Measurements from ENCODE around the gene ASTE1. TPM values are rescaled to one million over a fixed set of nuclear protein-coding genes. Genes with fewer than 3 reads are reported as not detected.
"Not testable (repeated sequence)": the region's sequence is repeated elsewhere in the genome, so short reads cannot be mapped to it uniquely, and the experiment has no call there.

The ASTE1 gene
- total RNA-seq, 1 experiment from 2014 or later, result 12.2 TPM

DNA sequence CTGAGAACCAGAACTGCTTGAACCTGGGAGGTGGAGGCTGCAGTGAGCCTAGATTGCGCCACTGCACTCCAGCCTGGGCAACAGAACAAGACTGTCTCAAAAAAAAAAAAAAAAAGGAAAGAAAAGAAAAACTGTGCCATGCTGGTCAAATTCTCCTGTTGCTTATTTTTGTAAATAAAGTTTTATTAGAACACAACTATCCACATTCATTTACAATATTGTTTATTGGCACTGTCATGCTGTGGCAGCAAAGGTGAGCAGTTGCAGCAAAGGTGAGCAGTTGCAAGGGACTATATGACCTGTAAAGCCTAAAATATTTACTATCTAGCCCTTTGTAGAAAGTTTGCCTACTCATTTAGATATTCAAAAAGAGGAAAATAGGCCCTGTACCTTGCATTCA, 18.3 kb downstream of the ASTE1 start:
- DNase-seq (ENCODE audit: low read depth), result no peak

DNA sequence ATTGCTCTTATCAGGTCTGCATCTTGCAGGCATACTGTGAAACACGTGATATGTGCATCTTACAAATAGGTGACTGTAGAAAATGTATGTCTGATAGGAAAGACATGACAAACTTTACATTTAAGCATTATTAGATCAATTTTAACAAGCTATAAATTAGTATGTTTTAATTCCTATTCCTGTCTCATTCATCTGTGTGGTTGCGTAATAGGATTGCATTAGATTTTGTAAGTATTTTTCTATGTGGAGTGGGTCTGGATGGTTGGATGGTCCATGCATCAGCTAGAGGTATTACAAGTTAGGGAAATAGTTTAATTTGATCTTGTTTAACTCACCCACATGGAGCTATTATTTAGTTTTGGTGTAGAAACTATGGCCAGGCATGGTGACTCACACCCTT, 18.8 kb downstream of the ASTE1 start:
- DNase-seq (ENCODE audit: low read depth), result peak; percentile 37

- DNase-seq (ENCODE audit: low read depth), result no peak
Observed at GRCh38 chr3:131007256-131007655, 19.4 kb downstream of the ASTE1 start.

- no peak for DNase-seq (ENCODE audit: low read depth)
Observed at GRCh38 chr3:131004603-131005002, 22.0 kb downstream of the ASTE1 start.

GRCh38 chr3:131001071-131001470, 25.6 kb downstream of the ASTE1 start:
- DNase-seq (ENCODE audit: low read depth), result no peak

DNA sequence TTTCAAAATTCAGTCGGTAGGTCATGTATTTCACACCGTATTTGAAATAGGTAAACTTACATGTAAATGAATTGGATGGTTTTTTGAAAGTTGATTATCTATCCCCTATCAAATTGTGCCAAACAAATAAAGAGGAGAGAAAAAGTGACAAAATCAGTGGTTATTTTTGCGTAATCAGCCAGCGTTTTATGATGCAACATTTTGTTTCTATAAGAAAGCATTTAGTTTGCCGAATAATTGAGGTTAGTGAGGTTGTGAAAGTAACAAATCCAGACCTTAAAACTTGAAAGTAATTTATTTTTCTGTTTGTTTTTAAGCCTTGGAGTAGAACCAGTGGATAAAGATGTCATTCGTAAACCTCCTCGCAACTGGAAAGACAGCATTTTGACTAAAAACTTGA, 29.3 kb downstream of the ASTE1 start:
- no peak for DNase-seq (ENCODE audit: low read depth)

GRCh38 chr3:130992344-130992743, 34.3 kb downstream of the ASTE1 start:
- no peak for DNase-seq (ENCODE audit: low read depth)

DNA sequence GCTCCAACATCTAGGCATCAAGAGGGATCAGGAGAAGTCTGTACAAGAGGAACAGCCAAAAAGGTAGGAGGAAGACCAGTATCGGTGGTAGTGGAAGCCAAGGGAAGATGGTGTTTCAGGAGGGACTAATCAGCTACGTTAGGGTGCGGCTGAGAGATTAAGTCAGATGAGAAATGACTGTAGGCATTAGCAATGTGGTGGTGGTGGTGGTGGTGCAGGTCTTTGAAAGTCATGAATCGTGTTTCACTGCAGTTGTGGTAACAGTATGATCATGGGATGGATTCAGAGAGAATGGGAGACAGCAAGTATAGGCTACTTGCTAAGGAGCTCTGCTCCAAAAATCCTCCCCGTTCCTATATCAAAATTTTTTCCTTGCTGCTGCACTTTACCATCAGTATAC, 35.5 kb downstream of the ASTE1 start:
- no peak for DNase-seq (ENCODE audit: low read depth)

DNA sequence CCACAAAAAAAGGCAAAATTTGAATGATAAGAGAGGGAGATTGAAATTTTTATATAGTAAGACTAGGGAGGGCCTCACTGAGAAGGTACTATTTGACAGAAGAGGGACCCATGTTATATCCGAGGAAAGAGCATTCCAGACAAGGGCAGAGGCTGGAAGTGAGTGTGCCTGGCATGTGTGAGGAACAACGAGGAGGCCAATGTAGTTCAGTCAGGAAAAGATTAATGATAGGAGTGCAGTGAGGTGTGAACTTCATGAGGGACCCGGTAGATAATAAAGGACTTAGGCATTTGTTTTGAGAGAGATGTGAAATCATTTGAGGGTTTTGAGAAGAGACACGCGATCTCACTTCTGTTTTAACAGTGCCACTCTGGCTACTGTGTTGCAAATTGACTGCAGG, 36.3 kb downstream of the ASTE1 start:
- no peak for DNase-seq (ENCODE audit: low read depth)

- DNase-seq (ENCODE audit: low read depth), result no peak
Observed at GRCh38 chr3:130981469-130981868, 45.2 kb downstream of the ASTE1 start.

DNA sequence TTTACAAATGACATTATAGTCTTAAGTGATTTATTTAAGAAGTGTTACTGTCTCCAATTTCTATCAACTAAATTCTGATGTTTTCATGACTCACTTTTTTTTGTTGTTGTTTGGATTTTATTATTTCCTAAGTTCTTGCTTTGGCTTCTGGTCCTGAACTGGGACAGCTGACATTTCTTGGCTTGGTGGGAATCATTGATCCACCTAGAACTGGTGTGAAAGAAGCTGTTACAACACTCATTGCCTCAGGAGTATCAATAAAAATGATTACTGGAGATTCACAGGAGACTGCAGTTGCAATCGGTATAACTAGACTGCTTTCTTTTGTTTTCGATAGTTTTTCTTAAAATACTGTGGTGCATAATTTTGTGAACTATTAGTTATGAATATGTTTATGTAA, 47.5 kb downstream of the ASTE1 start:
- no peak for DNase-seq (ENCODE audit: low read depth)

DNA sequence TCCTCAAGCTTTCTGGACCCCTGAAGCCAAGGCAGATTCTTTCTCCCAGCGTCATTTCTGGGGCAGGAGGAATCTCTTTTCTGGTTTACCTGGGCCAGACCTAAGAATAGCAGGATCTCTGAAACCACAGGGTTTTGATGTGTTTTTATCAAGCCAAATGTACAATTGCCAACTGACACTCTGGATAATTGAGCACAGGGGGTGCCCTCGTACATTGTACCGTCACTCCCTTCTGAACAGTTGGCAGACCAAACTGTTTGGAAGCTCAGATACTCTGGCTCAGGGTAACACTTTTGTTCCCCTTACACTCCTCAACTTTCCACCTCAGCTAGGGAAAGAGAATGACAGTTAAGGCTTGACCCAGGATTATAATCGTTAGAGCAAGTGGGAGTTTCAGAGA, 49.9 kb downstream of the ASTE1 start:
- DNase-seq (ENCODE audit: low read depth), result no peak

DNA sequence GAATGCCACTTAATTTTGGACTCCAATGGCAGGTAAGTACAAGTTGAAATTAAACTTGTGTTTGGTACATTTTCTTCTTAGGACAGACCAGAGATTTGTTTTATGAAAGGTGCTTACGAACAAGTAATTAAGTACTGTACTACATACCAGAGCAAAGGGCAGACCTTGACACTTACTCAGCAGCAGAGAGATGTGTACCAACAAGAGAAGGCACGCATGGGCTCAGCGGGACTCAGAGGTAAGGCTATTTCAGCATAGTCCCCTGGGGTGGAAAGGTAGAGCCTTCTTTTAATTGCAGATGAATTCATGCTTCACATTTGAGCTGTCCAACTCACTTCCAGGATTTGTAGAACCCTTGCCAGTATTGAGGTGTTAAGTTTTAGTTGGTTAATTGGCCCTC, 51.4 kb downstream of the ASTE1 start:
- DNase-seq (ENCODE audit: low read depth), result no peak

DNA sequence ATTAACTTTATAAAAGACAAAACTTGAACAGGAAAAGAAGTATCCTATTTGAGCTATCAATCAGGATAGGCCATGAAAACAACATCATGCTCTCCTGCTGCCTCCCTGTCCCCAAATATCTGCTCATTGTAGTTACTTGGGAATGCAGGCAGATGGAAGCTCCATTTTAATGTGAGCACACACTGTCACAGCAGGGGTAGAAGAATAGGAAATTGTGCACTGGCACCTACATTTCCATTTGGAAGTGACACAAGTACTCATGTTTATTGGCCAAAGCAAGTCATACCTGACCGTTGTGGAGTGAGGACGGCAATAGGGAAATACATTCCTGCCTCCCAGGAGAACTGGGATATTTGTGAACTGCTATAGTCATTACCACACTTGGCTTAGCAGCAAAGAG, 52.4 kb downstream of the ASTE1 start:
- no peak for DNase-seq (ENCODE audit: low read depth)

GRCh38 chr3:130973406-130973805, 53.2 kb downstream of the ASTE1 start:
- no peak for DNase-seq (ENCODE audit: low read depth)

DNA sequence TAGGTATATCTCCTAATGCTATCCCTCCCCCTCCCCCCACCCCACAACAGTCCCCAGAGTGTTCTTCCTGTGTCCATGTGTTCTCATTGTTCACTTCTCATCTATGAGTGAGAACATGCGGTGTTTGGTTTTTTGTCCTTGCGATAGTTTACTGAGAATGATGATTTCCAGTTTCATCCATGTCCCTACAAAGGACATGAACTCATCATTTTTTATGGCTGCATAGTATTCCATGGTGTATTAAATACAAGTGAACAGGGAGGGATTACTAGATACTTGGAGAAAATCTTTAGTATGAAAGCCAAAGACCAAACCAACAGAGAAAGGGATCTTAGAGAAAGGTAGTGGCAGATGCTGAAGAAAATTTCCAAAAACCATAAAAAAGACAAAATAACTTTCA, 54.0 kb downstream of the ASTE1 start:
- DNase-seq (ENCODE audit: low read depth), result not testable (repeated sequence)

DNA sequence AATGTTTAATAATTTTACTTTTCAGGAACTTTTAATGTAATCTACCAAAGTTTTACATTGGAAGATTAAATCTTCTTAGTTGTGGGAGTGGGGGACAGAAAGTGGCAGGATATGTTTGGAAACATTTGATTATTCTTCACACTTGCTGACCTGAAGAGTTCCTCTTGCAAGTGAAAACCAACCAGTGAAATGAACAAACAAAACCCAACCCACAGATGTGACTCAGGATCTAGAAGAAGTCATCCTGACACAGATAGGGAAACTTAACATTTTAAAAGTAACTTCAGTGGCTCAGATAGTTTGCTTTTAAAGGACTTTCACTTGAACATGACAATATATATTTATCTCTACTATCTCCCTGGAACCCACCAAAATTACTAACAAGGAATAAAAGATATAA, 55.4 kb downstream of the ASTE1 start:
- no peak for DNase-seq (ENCODE audit: low read depth)

- no peak for DNase-seq (ENCODE audit: low read depth)
Observed at GRCh38 chr3:130969621-130970020, 57.0 kb downstream of the ASTE1 start.

- peak; percentile 28 for DNase-seq (ENCODE audit: low read depth)
Observed at GRCh38 chr3:130968221-130968620, 58.4 kb downstream of the ASTE1 start.

DNA sequence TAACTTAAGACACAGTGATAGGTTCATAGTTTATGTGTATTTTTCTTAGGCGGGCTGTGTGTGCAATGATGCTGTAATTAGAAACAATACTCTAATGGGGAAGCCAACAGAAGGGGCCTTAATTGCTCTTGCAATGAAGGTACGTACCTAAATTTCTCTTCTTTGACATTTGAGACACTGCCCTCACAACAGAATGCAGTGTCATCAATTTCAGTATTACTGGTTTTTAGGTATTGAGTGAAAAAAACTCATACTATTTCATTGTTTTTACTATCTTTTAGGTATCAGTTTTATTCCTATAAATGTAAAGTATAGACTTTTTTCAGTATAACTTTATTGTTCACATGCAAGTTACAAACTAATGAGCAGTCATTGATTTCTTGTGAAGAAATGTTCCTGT, 59.3 kb downstream of the ASTE1 start:
- no peak for DNase-seq (ENCODE audit: low read depth)

GRCh38 chr3:130963878-130964277, 62.7 kb downstream of the ASTE1 start:
- DNase-seq (ENCODE audit: low read depth), result peak; percentile 96

All from M059J (cell line).